MM.1S (cell line): ENCODE results near the gene GSTA4.

Experiments used
- CTCF ChIP-seq: fragments of 300-600 bp; sonication (generic); IDR thresholded peaks from 2 replicates; pipeline ENCODE4 v1.5.1; 2016; ENCODE audit warnings: antibody characterized with exemption, low read length, mixed read lengths
- EZH2phosphoT487 ChIP-seq: fragments of 300-600 bp; sonication (generic); IDR thresholded peaks from 2 replicates; pipeline ENCODE4 v1.6.1; 2018; ENCODE audit warnings: antibody characterized with exemption, low read length

DNA sequence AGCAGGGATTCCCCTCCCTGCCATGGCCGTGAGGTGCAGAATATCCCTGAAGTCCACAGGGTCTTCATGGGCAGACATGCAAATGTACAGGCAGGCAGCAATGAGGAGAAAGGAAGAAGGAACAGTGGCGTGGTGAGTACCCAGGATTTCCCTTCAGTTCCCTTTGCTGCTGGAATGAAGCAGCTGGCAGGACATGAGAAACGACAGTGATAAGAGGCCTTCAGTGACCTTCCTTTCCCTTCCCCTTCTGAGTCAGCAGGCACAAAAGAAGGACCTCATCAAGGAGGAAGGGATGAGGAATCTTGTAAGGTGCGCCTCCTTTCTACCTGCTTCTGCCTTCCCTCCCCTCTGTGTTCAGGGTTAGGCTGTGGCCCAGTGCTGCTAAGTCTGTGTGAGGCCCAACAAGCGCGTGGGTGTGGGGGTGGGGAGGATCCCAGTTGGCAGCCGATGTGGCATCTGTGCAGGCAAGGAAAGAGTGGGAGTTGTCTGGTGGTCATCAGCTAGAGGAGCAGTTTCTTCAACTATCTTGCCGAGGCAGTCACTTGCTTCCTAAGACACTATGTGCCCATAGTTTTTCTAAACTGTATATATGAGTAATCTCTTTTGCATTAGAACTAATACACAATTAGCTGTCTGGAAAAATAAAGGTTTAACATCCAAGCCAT, 40.6 kb upstream of the GSTA4 start:
- TF ChIP-seq EZH2phosphoT487: no peak
- TF ChIP-seq CTCF: no peak
